SK-N-SH (cell line): ENCODE results near the gene TM6SF1. TPM values are rescaled to one million over a fixed set of nuclear protein-coding genes. Genes with fewer than 3 reads are reported as not detected.
A peak's percentile ranks its signal among the peaks of the same experiment; 100 is the strongest.

ENCODE experiments used
- CTCF ChIA-PET: fragments of 300-600, 350-600 bp; formaldehyde crosslinking; extraction: SDS; loops from one replicate; lab custom pipeline; 2021; lab: Yijun Ruan, JAX
- POLR2A ChIA-PET: fragments of 350-600 bp; sonication (Branson Sonifier 250); formaldehyde crosslinking; extraction: SDS; loops from one replicate; lab custom pipeline; 2020; ENCODE audit warnings: antibody characterized with exemption, inconsistent platforms; lab: Yijun Ruan, JAX
- DNase-seq: peaks from one replicate; pipeline ENCODE4 v3.0.0; 2012
- H2AFZ ChIP-seq: fragments of 200-600 bp; sonication (generic); 2 replicates; pipeline ENCODE4 v1.8.1; 2016; ENCODE audit warnings: antibody characterized with exemption, mild to moderate bottlenecking, low read depth
- H3F3A ChIP-seq: fragments of 200-600 bp; sonication (generic); replicated peaks from 2 replicates; pipeline ENCODE3; 2016; ENCODE audit warnings: antibody characterized with exemption, mild to moderate bottlenecking; ENCODE audit not compliant: insufficient read depth
- H3K27ac ChIP-seq, 2 experiments: fragments of 200-500 bp in 1 of 2; fragments of 200-600 bp in 1 of 2; sonication (Bioruptor generic) in 1 of 2; sonication (generic), shearing (Covaris generic) in 1 of 2; 2 replicates each; pipeline versions ENCODE4 v1.5.1 to v1.6.1; 2014 to 2016; ENCODE audit warnings: low read depth in 2 of 2, inconsistent platforms in 1 of 2, low read length in 1 of 2, mild to moderate bottlenecking in 1 of 2, mixed read lengths in 1 of 2
- H3K27me3 ChIP-seq: fragments of 200-600 bp; sonication (generic), shearing (Covaris generic); 2 replicates; pipeline ENCODE4 v1.6.1; 2016; ENCODE audit warnings: mixed run types; ENCODE audit not compliant: insufficient read depth
- H3K36me3 ChIP-seq, 2 experiments: fragments of 200-500 bp in 1 of 2; fragments of 200-600 bp in 1 of 2; sonication (Bioruptor generic) in 1 of 2; sonication (generic) in 1 of 2; replicated peaks in 1 of 2; 2 replicates each; pipeline versions ENCODE3 to v1.5.1; 2014 to 2016; ENCODE audit warnings: low read length in 1 of 2, mild to moderate bottlenecking in 1 of 2; ENCODE audit not compliant: insufficient read depth in 2 of 2, control insufficient read depth in 1 of 2
- H3K4me1 ChIP-seq, 2 experiments: fragments of 200-500 bp in 1 of 2; fragments of 200-600 bp in 1 of 2; sonication (Bioruptor generic) in 1 of 2; sonication (generic), shearing (Covaris generic) in 1 of 2; 2 replicates each; pipeline versions ENCODE4 v1.5.1 to v1.6.1; 2014 to 2016; ENCODE audit warnings: low read depth in 1 of 2, low read length in 1 of 2, mixed run types in 1 of 2; ENCODE audit not compliant: insufficient read depth in 2 of 2, control insufficient read depth in 1 of 2
- H3K4me2 ChIP-seq: fragments of 200-600 bp; sonication (generic), shearing (Covaris generic); 2 replicates; pipeline ENCODE4 v1.6.1; 2017; ENCODE audit warnings: mixed run types
- H3K4me3 ChIP-seq, 2 experiments: fragments of 200-500 bp in 1 of 2; fragments of 200-600 bp in 1 of 2; sonication (Bioruptor generic) in 1 of 2; sonication (generic), shearing (Covaris generic) in 1 of 2; 2 replicates each; pipeline versions ENCODE4 v1.5.1 to v1.8.1; 2014 to 2016; ENCODE audit warnings: low read depth in 2 of 2, inconsistent platforms in 1 of 2, low read length in 1 of 2, mild to moderate bottlenecking in 1 of 2, mixed read lengths in 1 of 2, moderate library complexity in 1 of 2
- H3K79me2 ChIP-seq: fragments of 200-600 bp; sonication (generic); 2 replicates; pipeline ENCODE4 v1.8.1; 2017; ENCODE audit warnings: mild to moderate bottlenecking; ENCODE audit not compliant: insufficient read depth
- H3K9ac ChIP-seq: fragments of 200-600 bp; sonication (generic); 2 replicates; pipeline ENCODE4 v1.6.1; 2017; ENCODE audit warnings: mixed run types
- H3K9me2 ChIP-seq: fragments of 200-600 bp; sonication (generic); 2 replicates; pipeline ENCODE4 v1.6.1; 2017; ENCODE audit warnings: mixed run types
- H3K9me3 ChIP-seq: fragments of 200-600 bp; sonication (generic); 2 replicates; pipeline ENCODE4 v1.6.1; 2017; ENCODE audit warnings: mixed run types, mild to moderate bottlenecking, moderate library complexity
- H4K20me1 ChIP-seq: fragments of 200-600 bp; sonication (generic); 2 replicates; pipeline ENCODE4 v1.6.1; 2017; ENCODE audit warnings: mild to moderate bottlenecking, mixed run types; ENCODE audit not compliant: insufficient read depth
- CTCF ChIP-seq: fragments of 200-600 bp; sonication (generic); IDR thresholded peaks from 2 replicates; pipeline ENCODE4 v1.6.1; 2017; ENCODE audit warnings: antibody characterized with exemption, mild to moderate bottlenecking, moderate library complexity
- ELF1 ChIP-seq: IDR thresholded peaks from 2 replicates; pipeline ENCODE4 v1.4.0; 2012
- GATA2 ChIP-seq: sonication (generic); formaldehyde crosslinking; IDR thresholded peaks from 2 replicates; pipeline ENCODE4 v1.5.0; 2020; ENCODE audit warnings: mild to moderate bottlenecking, missing genetic modification reagents
- NFIC ChIP-seq: IDR thresholded peaks from 2 replicates; pipeline ENCODE4 v1.4.0; 2012; ENCODE audit warnings: borderline replicate concordance
- NRF1 ChIP-seq: IDR thresholded peaks from 2 replicates; pipeline ENCODE4 v1.6.1; 2012; ENCODE audit warnings: low read depth, mild to moderate bottlenecking, low read length
- POLR2AphosphoS5 ChIP-seq: IDR thresholded peaks from 2 replicates; pipeline ENCODE4 v1.6.1; 2012; ENCODE audit warnings: low read depth, low read length
- RAD21 ChIP-seq: IDR thresholded peaks from 2 replicates; pipeline ENCODE4 v1.6.1; 2012; ENCODE audit warnings: mild to moderate bottlenecking, low read length
- RCOR1 ChIP-seq: fragments of 150-350 bp; IDR thresholded peaks from 2 replicates; pipeline ENCODE4 v1.6.1; 2017; ENCODE audit warnings: antibody characterized with exemption, low read length
- REST ChIP-seq: IDR thresholded peaks from 2 replicates; pipeline ENCODE4 v1.6.1; 2012; ENCODE audit warnings: mild to moderate bottlenecking, low read depth, low read length, moderate library complexity
- SIN3A ChIP-seq: IDR thresholded peaks from 2 replicates; pipeline ENCODE4 v1.6.1; 2012; ENCODE audit warnings: low read depth, mild to moderate bottlenecking, low read length, moderate library complexity, borderline replicate concordance
- SMC3 ChIP-seq: IDR thresholded peaks from 2 replicates; pipeline ENCODE4 v1.6.1; 2012; ENCODE audit warnings: low read depth, low read length, improper control_type of control experiment
- TEAD4 ChIP-seq: IDR thresholded peaks from 2 replicates; pipeline ENCODE4 v1.4.0; 2012; ENCODE audit warnings: mild to moderate bottlenecking, borderline replicate concordance; ENCODE audit not compliant: insufficient read depth
- YY1 ChIP-seq: IDR thresholded peaks from 2 replicates; pipeline ENCODE4 v1.4.0; 2012; ENCODE audit warnings: low read depth, mild to moderate bottlenecking
- ZBTB33 ChIP-seq: IDR thresholded peaks from 2 replicates; pipeline ENCODE4 v1.4.0; 2012; ENCODE audit warnings: low read depth, borderline replicate concordance
- WGBS: methylation state at CpG from one replicate; pipeline ENCODE4 v1.1.6; 2017; ENCODE audit warnings: low lambda C conversion rate; 5-methylcytosine and 5-hydroxymethylcytosine counted together
- polyA plus RNA-seq, 3 experiments: library from polyadenylated mRNA; depleted of rRNA; stranded (reverse); fragments of >200 nt; gene quantifications; 2 replicates each; pipeline ENCODE4 v1.2.3, GENCODE V29; 2012

The TM6SF1 gene
- polyA plus RNA-seq, 1 of the 3 experiments (the other 2 are of a cell fraction): 0.12 TPM

GRCh38 chr15:83066734-83067637, 40.5 kb upstream of the TM6SF1 start, which contains the start of gene BTBD1 (continued):
- TF ChIP-seq CTCF: peak; percentile 6; the same call in 1 of the 2 replicates
- peak; percentile 90 for TF ChIP-seq POLR2AphosphoS5
- TF ChIP-seq TEAD4: no peak
- peak; percentile 77 for TF ChIP-seq ELF1
- peak; percentile 71; the same call in 1 of the 2 replicates for TF ChIP-seq SIN3A
- TF ChIP-seq RAD21: no peak
- peak; percentile 70 for TF ChIP-seq YY1

- H3K79me2 ChIP-seq: peaks cover 42% of the 10 kb centered on the region
- no peaks in the 10 kb centered on the region for H3K27me3 ChIP-seq
- ChIA-PET CTCF (interaction anchor here (1.1 to 2.4 kb wide), 5 partner anchors 10 to 181 kb away, joined by 3 to 10 read pairs (median 3); partner anchors contain the start of gene C15orf40), POLR2A (interaction anchor here (0.6 to 1.0 kb wide), 5 partner anchors 10 to 218 kb away, joined by 3 to 6 read pairs (median 3); no protein-coding TSS in a partner anchor)
- peak overlapping the region; percentile 89 for H2AFZ ChIP-seq
- no peaks in the 10 kb centered on the region for H3K9me3 ChIP-seq
- peaks cover 20% of the 10 kb centered on the region for H3F3A ChIP-seq
- peaks cover 18 to 23% of the 10 kb centered on the region in 2 experiments; a peak in 3 of 4 replicates for H3K4me1 ChIP-seq
- 85% methylated on average over 12 of the region's 12 CpGs for WGBS
- H4K20me1 ChIP-seq: peaks cover 34% of the 10 kb centered on the region
- H3K36me3 ChIP-seq: peaks cover 0 to 3% of the 10 kb centered on the region in 2 experiments
- peak overlapping the region; percentile 91 to 94 for H3K27ac ChIP-seq
- H3K4me3 ChIP-seq: peak overlapping the region; percentile 86 to 94
- H3K9me2 ChIP-seq: no peaks in the 10 kb centered on the region
- no peak for DNase-seq
- peak overlapping the region; percentile 86 for H3K4me2 ChIP-seq
- TF ChIP-seq RCOR1: no peak
- TF ChIP-seq POLR2AphosphoS5: no peak
- no peak for TF ChIP-seq ZBTB33
- TF ChIP-seq REST: no peak
- TF ChIP-seq SMC3: no peak
- TF ChIP-seq GATA2 (CRISPR knock-in tag): no peak
- no peak; the same call in 1 of the 2 replicates for TF ChIP-seq NFIC
- TF ChIP-seq NRF1: no peak
- peak overlapping the region; percentile 95; the same call in 1 of the 2 replicates for H3K9ac ChIP-seq
Observed at GRCh38 chr15:83067638-83067962, 39.8 kb upstream of the TM6SF1 start.
